ENCODE results near the gene IGFBP6.
A peak's percentile ranks its signal among the peaks of the same experiment; 100 is the strongest.
"Not testable (repeated sequence)": the region's sequence is repeated elsewhere in the genome, so short reads cannot be mapped to it uniquely, and the experiment has no call there.

The IGFBP6 gene

GRCh38 chr12:53071591-53072551 lies 25.6 kb upstream of the IGFBP6 start:
- no peak for DNase-seq

GRCh38 chr12:53073881-53074280 lies 23.6 kb upstream of the IGFBP6 start:
- DNase-seq, result no peak

- DNase-seq, result no peak
Measured at GRCh38 chr12:53074283-53074998, 23.0 kb upstream of the IGFBP6 start.

- no peak for DNase-seq
Measured at GRCh38 chr12:53074999-53075370, 22.5 kb upstream of the IGFBP6 start.

GRCh38 chr12:53076461-53076860 lies 21.0 kb upstream of the IGFBP6 start:
- DNase-seq, result no peak

- no peak for DNase-seq
Measured at GRCh38 chr12:53077030-53077429, 20.4 kb upstream of the IGFBP6 start.

GRCh38 chr12:53078425-53079225 lies 18.8 kb upstream of the IGFBP6 start:
- no peak for DNase-seq

GRCh38 chr12:53079226-53080117 lies 18.0 kb upstream of the IGFBP6 start, which contains the start of gene SPRYD3:
SPRYD3 (minus strand) TSS chr12:53079390; CDS start chr12:53079333, 57 bp downstream.
- DNase-seq, result peak; percentile 97

- DNase-seq, result no peak
Measured at GRCh38 chr12:53082637-53083175, 14.8 kb upstream of the IGFBP6 start.

- no peak for DNase-seq
Measured at GRCh38 chr12:53086361-53086760, 11.1 kb upstream of the IGFBP6 start.

GRCh38 chr12:53090105-53090504 lies 7.4 kb upstream of the IGFBP6 start:
- DNase-seq, result no peak

- no peak for DNase-seq
Measured at GRCh38 chr12:53090554-53090953, 6.9 kb upstream of the IGFBP6 start.

GRCh38 chr12:53091756-53092155 lies 5.7 kb upstream of the IGFBP6 start:
- no peak for DNase-seq

GRCh38 chr12:53093777-53094393 lies 3.6 kb upstream of the IGFBP6 start:
- no peak for DNase-seq

- DNase-seq, result no peak
Measured at GRCh38 chr12:53094394-53094787, 3.1 kb upstream of the IGFBP6 start.

- DNase-seq, result not testable (repeated sequence)
Measured at GRCh38 chr12:53094796-53095595, 2.5 kb upstream of the IGFBP6 start.

- not testable (repeated sequence) for DNase-seq
Measured at GRCh38 chr12:53095596-53095895, 1.9 kb upstream of the IGFBP6 start.

GRCh38 chr12:53096089-53096741 lies 1.3 kb upstream of the IGFBP6 start:
- DNase-seq, result no peak

- DNase-seq, result no peak
Measured at GRCh38 chr12:53096759-53097158, 708 bp upstream of the IGFBP6 start.

GRCh38 chr12:53097207-53097563 lies 282 bp upstream of the IGFBP6 start:
- no peak for DNase-seq

Measured in NCI-H2107 (cell line).